NCI-H1436 treated with DMSO at 0.1 percent for 48 hours (cell line): ENCODE results near the gene BAD.

Experiments
- DNase-seq: peaks from one replicate; lab custom pipeline; 2025; lab: John Stamatoyannopoulos, UW

The BAD gene

GRCh38 chr11:64244107-64244506 is 40.4 kb downstream of the BAD start:
- DNase-seq: no peak

GRCh38 chr11:64243236-64243854 is 41.1 kb downstream of the BAD start:
- no peak for DNase-seq

- peak; percentile 71 for DNase-seq
Measured at GRCh38 chr11:64241491-64242374, 42.7 kb downstream of the BAD start.

GRCh38 chr11:64241241-64241490 is 43.3 kb downstream of the BAD start:
- no peak for DNase-seq

- peak; percentile 48 for DNase-seq
Measured at GRCh38 chr11:64240435-64241240, 43.8 kb downstream of the BAD start, which contains the start of gene FKBP2. Gene FKBP2 (plus strand): TSS chr11:64241095. CDS start chr11:64242388, 1,293 bp downstream.

GRCh38 chr11:64239662-64240434 is 44.6 kb downstream of the BAD start:
- DNase-seq: no peak

GRCh38 chr11:64238999-64239398 is 45.5 kb downstream of the BAD start:
- no peak for DNase-seq

- DNase-seq: no peak
Measured at GRCh38 chr11:64238076-64238475, 46.4 kb downstream of the BAD start.

GRCh38 chr11:64237484-64237951 is 46.9 kb downstream of the BAD start:
- DNase-seq: no peak

GRCh38 chr11:64235437-64236161 is 48.9 kb downstream of the BAD start:
- no peak for DNase-seq

- no peak for DNase-seq
Measured at GRCh38 chr11:64234647-64235379, 49.7 kb downstream of the BAD start.

GRCh38 chr11:64233913-64234586 is 50.4 kb downstream of the BAD start, which contains the start of gene VEGFB:
Gene VEGFB (plus strand): TSS chr11:64234584. CDS start chr11:64234834, 250 bp downstream.
- DNase-seq: no peak

- no peak for DNase-seq
Measured at GRCh38 chr11:64232967-64233315, 51.5 kb downstream of the BAD start.

GRCh38 chr11:64232182-64232966 is 52.1 kb downstream of the BAD start:
- DNase-seq: no peak

- DNase-seq: no peak
Measured at GRCh38 chr11:64231546-64231945, 52.9 kb downstream of the BAD start.

- DNase-seq: no peak
Measured at GRCh38 chr11:64230985-64231365, 53.5 kb downstream of the BAD start.

GRCh38 chr11:64230171-64230984 is 54.1 kb downstream of the BAD start, which contains the start of gene DNAJC4:
Gene DNAJC4 (plus strand): TSS chr11:64230548. CDS start chr11:64230855, 307 bp downstream.
- DNase-seq: peak; percentile 67

- no peak for DNase-seq
Measured at GRCh38 chr11:64229744-64230170, 54.7 kb downstream of the BAD start.
